DMS 273 (cell line): ENCODE results near the gene SRCIN1.
A peak's percentile ranks its signal among the peaks of the same experiment; 100 is the strongest.

ENCODE experiments used
- DNase-seq: peaks from one replicate; lab custom pipeline; 2025; ENCODE audit not compliant: unreplicated experiment; lab: John Stamatoyannopoulos, UW

Gene SRCIN1

DNA sequence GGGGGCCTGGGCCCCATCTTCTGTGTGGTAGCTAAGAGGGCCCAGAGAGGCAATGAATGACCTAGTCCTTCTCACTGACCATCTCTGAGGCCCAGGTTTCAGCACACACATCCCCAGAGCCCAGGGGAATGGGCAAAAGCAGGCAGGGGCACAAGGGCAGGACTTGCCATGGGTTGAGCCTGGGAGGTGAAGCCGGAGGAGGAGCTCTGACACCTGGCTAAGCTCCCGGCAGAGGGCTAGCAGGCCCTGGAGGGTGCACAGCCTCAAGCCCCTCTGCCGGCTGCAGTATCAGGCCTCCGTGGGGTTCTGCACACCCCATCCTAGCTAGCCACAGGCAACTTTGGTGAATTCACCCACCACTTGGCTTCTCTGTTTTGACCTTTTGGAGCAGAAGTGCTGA lies 5.3 kb downstream of the SRCIN1 start:
- DNase-seq, result no peak

DNA sequence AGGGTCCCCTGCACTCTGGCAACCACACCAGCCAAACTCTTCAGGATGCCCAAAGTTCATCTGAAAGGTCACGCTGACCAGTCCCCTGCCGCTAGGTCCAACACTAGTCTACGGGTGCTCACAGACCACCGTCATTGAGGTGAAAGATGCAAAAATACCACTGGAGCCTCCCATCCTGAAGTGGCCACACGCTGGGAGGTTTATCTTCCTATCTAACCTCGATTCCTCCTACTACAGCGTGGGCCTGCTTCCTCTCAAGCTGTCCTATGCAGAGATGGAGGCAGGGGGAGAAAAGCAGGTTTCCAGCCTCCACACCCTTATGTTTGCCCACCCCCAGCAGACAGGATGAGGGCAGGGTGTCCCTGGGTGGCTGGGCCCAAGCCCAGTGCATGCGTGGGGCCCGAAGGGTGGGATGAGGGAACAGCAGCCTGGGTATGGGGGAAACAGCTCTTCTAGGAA lies 6.3 kb downstream of the SRCIN1 start:
- DNase-seq, result no peak

DNA sequence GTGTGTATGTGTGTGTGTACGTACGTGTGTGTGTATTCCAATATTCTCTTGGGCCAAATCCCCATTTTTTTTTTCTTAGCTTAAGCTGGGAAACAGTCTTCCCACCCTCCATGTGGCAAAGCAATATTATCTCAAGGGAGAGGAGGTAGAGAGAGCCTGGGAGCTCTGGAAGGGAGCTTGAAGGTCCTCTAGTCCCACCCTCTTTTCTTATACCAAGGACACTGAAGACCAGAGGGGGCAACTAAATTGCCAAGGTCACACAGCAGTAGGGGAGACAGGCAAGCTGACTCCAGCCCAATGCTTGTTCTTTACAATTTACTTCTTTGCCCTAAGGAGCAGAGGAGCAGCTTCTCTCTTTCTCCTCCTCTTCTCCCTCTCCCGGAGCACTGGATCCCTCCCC lies 6.8 kb downstream of the SRCIN1 start:
- no peak for DNase-seq

DNA sequence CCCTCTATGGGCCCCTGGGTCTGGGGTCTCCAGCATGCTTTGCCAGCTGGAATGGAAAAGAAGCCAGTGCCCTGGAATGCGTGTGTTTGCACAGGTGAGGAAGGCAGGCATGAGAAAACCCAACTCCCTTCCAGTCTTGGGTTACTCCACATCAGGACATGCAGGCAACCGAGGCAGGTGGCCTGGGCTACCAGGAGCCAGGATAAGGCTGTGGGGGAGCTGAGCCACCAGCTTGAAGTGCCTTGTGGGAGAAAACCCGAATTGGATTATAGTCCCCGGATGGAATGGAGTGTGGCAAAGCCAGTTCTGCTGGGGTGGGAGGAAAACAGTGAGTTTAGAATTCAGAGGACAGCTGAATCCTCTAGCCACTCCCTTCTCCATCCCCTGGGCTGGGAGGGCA lies 7.2 kb downstream of the SRCIN1 start:
- DNase-seq, result peak; percentile 97

DNA sequence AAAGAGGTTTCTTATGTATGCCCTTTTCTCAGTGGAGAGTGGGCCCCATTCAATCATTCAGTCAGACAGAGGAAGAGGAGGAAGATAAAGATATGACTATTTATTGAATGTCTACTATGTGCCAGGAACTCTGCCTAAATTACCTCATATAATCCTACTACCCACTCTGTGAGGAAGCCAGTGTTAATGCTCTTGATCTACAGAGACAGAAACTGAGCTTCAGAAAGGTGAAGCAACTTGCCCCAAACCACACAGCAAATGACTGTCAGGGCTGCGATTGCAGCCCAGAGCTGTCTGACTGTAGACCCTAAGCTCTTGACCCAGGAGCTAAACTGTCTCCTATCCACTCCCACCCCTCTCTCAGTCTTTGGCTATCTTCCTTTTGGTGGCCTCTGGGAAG lies 8.4 kb downstream of the SRCIN1 start:
- no peak for DNase-seq

DNA sequence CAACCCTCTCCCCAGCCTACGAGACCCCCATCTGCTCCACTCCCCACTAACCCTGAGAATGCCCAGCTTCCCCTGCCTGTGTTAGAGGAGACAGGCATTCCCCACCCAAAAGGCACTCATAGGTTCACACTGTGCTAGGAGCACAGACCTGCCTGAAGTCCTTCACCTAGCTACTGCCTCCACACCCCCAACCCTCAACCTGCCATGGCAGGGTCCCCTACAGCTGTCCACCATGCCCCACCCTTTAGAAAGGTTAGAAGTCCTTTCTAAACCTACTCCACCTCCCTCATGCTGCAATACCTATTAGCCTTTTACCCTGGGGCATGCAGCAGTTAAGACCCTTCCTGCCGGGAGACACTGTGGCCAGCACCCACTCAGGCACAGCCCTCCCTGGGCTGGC lies 9.1 kb downstream of the SRCIN1 start:
- DNase-seq, result no peak

DNA sequence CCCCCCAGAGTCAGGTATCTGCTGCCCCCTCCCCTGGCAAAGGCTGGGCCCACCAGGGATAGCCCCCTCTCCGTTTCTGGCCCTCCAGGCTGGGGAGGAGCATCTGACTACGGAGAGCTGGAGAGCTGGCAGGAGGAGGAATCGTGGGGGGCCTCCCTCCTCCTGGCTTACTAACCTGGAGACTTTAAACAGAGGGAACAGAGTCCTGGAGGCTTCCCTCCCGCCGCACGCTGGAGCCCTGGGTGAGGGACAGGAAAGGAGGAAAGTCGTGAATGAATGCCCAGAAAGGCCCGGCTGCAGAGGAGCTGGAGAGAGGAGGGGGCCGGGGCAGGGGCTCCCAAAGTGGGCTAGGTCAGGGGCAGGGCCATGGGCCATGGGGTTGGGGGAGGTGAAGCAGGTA lies 9.9 kb downstream of the SRCIN1 start:
- DNase-seq, result no peak

DNA sequence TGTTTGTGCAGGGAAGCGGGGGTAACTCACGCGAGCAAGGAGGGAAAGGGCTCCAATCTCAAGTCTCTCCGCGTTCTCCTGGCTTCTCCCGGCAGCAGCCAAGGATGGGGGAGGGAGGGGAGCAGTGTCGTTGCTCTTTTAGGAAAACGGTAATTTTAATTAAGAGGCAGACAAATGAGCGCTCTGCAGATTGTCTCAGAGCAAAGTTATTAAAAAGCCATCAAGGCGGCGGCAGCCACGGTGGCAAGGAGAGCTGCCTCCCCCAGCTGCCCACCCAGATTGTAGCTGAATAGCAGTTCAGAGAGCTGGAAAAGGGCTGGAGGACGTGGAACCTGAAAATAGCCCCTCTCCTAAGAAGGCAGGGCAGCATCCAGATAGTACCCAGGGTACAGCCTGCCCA lies 11.6 kb downstream of the SRCIN1 start:
- no peak for DNase-seq

DNA sequence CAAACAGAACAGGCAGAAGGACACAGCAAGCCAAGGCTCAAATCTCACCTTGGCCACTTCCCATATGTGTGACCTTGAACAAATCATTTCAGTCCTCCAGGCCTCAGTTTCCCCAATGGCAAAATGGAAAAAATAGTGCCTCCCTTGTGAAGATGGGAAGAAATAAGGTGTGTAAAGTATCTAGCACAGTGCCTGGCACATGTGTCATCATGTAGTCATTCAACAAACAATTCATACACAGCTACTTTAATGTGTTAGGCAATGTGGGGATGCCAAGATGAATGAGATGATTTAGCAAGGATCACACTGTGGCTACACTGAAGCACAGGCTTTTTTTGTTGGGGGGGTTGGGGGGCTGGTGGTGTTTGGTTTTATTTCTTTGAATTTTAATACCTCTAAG lies 13.3 kb downstream of the SRCIN1 start:
- no peak for DNase-seq

DNA sequence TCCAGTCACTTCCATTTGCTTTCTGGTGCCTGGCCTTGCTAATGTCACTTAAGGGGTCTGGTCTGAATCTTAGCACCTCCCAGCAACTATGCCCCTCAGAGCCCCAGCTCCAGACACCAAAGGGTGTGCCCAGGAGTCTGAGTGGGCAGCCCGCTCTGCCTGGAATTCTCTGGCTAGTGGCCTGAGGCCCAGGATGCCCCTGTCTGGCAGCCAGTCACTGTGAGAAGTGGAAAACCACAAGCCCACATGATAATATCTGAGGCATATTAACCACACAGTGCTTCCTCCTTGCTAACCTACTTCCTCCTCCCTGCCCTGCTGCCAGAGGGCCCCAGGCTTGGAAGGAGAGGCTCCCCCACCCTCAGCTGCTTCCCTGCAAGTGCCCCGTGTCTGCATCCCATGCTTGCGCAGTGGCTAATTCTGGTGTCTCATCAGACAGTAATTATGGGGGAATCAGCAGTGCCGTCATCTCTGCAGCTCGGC lies 14.0 kb downstream of the SRCIN1 start:
- no peak for DNase-seq

DNA sequence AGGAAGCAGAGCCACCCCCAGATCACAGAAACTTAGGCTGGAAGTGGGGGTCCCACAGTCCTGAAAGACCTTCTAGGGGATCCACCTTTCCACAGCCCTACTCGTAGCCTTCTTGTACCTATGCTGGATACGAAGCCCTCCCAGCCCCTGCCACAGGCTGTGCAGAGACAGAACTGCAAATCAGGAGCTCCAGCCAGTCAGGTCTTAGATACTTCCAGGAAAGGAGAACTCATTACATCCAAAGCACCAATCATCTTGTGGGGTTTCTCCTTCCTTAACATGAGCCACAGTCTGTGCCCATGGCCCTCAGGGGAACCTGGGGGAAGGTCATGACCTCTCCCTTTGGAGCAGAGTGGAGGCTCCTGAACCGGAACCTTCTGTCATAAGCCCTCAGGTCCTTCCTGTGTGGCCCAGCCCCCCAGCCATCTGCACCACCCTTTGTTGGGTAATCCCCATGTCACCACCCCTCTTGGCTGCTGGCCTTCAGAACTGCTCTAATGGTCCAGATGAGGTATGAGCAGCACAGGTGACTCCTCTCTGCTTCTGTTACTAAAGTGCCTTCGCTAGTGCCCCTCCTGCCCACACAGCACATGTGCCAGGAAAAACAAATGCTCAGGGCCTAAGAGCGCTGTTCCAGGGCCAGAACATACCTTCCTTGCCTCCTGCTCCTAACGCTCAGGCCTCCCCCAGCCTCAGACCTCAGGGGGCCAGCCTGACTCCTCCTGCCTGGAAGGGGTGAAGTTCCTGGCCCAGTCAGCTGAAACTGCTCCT lies 14.6 kb downstream of the SRCIN1 start:
- DNase-seq, result peak; percentile 94

DNA sequence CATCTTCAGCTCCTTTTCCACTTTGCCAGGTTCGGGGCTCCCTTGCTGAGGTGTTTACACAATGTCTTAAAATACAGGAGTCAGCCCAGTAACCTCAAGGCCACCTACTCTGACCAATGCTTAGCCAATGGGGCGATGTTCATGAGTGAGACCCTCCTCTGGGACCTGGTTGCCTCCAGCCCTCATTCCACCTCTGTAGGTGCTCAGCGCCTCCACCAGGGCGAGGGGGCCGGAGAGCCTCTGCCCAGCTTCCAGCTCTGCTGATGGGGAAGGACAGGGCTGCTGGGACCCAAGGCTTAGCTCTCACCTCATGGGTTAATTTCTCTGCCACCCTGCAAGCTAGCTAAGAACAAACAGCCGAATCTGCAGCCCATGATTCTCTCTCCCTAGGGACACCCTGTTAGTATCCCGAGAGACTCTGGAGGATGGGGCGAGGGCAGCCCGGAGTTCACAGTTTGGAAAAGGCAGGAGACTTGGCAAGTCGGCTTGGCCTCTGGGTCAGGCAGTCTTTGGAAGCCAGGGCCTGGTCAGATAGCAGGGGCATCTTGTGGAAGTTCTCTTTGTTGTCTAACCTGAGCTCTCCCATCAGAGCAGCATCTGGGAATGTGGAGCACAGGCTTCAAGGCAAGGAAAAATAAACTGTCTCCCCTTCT lies 16.2 kb downstream of the SRCIN1 start:
- DNase-seq, result no peak

DNA sequence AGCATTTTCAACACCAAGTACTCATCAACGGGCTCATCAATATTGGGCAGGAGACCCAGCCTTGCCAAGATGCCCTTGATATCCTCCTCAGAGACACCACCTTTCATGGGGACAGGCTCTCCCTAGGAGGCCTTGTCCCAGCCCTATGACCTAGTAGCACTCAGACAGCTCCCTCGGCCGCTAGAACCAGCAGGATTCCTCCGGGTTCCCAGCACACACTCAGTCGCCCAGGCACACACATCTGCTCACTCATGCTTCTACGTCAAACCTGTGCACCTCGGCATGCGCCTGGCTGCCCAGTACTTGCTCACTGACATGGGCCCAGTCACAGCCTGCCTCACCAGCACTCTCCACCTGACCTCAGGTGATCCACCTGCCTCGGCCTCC lies 17.0 kb downstream of the SRCIN1 start:
- peak; percentile 65 for DNase-seq

DNA sequence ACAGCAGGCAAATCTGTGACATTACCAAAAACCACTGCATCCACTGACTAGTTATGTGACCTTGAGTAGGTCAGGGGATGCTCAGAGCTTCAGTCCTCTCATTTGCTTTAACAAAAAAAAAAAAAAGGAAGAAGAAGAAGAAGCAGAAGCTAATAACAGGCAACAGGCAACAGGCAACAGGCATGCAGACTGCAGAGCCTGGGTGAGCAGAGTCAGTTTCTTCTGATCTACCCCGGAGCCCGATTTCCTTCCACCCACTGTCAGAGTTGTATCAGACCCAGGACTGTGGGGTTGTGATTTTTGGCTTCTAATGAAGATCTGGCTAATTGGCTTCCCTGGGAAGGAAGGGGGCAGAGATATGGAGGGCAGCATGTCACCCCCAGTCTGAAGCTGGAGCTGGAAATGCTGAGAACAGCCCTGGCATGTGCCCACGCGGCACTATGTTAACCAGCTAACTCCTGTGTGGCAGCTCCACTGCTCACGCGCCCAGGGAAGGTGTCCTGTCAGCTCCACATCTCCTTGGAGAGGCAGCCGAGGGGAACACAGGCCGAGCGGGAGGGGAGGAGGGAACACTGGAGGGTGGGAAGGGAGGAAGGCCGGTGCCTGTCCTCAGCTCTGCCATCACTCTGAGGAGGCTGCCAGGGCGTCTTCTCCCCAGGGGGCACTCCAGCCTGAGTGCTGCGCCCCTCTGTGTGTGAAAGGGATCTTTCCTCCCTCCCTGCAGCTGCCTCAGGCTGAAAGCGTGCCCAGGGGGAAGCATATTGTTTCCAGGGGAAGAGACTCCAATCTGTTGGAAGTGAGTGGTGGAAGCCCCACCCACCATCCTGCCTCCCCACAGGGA lies 17.6 kb downstream of the SRCIN1 start:
- peak; percentile 73 for DNase-seq

DNA sequence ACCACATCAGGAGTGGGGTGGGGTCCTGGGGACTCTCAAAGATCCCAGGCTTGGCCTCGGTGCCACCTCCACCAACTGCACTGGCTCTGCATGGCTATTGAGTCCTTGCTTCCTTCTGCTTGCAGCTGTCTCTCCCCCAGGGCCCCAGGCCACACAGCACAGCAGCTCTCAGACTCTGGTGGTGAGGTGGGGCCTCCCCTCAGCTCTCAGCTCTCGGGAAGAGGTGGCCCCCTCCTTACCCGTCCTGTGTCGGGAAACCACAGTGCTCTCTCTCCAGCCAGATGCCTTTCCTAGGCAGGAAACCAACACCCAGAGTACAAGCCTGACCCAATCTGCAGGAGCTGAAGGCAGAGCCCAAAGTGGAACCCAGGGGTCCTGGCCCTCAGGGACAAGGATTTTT lies 18.5 kb downstream of the SRCIN1 start:
- DNase-seq, result no peak

DNA sequence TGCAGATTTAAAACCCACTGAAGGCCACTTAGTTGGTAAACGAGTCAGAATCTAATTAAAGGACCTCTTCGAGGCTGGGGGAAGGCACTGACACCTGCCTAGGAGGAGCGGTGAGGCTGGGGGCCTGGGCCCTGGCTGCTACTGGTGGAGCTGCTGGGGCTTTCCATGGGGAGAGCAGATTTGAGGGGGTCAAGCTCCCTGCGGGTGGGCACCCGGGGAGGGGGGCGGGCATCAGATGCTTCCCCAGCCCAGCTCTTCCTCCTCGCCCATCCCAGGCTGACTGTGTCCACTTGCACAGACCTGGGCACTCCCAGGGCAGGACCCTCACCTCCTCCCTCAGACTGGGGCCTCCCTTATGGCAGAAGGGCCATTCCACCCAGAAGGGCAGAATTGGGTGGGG lies 19.0 kb downstream of the SRCIN1 start:
- no peak for DNase-seq

DNA sequence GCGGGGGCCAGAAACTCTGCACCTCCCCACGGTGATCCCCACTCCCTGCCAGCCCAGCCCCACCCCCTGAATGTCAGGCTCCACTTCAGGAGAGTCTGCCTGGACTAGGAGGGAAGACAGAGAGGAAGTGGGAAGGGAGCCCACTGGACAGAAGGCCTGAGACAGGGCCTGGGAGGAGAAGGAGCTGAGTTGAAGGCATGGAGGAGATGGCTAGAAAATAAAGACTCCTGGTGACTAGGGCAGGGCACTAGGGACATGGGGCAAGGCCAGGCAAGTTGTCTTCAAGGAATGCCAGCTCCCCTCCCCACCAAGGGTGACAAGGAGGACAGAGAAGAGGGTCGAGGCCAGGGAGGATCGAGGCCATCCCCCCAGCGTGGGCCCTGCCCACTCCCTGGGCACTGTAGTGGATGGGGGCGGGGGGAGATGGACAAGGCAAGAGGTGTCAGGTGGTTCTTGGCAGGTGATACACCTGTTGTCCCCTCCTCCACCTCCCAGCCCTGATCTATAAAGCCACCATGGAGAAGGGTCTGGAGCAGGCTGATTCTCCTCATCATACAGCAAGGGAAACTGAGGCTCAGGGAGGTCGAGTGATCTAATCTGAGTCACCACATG lies 19.7 kb downstream of the SRCIN1 start:
- DNase-seq, result no peak

DNA sequence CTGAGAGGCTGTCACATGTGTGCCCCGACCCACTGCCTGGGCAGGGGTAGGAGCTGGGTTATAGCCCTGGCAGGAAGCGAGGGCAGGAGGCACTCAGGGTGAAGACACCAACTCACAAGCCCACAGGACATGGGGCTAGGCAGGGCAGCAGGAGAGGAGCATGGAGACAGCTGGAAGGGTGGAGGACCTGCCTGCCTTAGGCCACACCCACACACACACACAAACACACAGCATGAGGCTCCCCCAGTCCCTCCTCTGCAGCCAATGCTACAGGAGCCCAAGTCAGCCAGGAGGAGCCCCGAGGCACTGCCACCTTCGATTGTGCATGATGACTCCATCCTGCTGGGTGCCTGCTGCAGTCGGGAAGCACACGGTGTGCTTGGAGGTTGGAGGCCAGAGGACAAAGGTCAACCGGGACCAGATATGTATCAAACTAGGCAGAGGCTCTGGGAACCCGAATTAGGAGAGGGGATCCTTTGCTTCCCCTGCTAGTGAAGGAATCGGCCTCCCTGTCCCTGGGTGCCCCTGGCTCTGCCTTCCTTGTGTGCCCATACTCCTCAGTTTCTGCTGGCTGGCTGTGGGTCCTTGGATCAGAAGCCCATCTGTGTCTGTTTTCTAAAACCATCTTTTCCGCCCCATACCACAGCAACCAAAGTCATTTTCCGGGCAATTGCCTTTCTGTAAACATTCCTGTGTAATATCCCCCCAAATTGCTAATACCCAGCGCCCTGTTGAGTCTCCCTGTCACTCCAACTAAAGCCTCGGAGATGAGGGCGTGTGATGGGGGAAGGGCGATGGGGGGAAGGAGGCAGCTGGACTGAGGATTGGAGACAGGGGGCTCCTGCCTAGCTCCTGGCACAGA lies 20.5 kb downstream of the SRCIN1 start:
- peak; percentile 85 for DNase-seq

DNA sequence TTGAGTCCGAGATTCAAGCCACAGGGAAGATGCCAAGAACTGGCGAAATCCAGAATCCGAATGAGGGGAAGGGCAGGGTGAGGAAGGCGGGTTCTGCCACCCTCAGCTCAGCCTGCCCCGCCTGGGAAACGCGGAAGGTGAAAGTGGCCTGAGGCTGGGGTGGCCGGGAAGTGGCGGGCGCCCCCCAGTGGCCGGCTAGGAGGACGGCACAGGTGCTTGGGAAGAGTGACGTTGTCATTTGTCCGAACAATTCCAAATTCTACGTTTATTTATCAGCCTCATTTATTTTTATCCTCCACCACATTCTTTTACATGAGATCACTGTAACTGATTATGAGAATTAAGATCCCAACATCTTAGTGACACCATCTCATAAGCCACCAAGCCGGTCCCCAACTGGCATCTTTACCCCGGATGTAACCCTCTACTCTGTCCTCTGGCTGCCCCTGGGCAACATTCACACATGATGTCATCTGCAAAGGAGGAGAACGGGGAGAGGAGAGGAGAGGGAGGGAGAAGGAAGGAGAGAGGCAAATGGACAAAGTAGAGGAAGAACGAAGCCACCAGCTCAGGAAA lies 21.3 kb downstream of the SRCIN1 start:
- DNase-seq, result peak; percentile 86

DNA sequence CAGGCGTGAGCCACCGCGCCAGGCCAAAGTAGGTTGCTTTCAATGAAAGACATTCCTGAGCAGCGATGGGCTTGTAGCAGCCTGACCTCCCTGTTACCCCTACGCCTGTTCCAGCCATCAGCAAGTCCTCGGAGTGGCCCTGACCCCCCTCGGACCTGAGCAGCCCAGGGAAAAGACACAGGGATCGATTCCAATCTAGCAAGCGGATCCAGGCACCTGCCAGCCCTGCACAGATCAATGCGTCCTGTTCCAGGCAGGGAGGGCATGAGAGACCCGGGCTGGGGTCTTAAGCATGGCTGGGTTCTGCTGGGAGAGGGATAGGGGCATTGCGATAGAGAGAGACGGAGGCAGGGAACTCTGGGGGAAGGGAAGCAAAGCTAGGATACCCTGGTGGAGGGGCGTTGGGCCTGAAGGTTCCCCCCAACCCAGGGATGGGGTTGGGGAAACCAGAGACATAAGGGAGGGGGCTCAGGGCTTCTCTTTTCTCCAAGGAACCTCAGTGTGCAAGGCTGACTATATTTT lies 21.9 kb downstream of the SRCIN1 start:
- no peak for DNase-seq
